DMS79 (cell line): ENCODE measurements around the gene C20orf144.

Experiments used
- DNase-seq: peaks from one replicate; lab custom pipeline; 2025; lab: John Stamatoyannopoulos, UW

The C20orf144 gene

GRCh38 chr20:33676652-33677645 is 14.8 kb downstream of the C20orf144 start:
- DNase-seq: no peak

GRCh38 chr20:33677991-33678702 is 16.0 kb downstream of the C20orf144 start:
- DNase-seq: no peak

DNA sequence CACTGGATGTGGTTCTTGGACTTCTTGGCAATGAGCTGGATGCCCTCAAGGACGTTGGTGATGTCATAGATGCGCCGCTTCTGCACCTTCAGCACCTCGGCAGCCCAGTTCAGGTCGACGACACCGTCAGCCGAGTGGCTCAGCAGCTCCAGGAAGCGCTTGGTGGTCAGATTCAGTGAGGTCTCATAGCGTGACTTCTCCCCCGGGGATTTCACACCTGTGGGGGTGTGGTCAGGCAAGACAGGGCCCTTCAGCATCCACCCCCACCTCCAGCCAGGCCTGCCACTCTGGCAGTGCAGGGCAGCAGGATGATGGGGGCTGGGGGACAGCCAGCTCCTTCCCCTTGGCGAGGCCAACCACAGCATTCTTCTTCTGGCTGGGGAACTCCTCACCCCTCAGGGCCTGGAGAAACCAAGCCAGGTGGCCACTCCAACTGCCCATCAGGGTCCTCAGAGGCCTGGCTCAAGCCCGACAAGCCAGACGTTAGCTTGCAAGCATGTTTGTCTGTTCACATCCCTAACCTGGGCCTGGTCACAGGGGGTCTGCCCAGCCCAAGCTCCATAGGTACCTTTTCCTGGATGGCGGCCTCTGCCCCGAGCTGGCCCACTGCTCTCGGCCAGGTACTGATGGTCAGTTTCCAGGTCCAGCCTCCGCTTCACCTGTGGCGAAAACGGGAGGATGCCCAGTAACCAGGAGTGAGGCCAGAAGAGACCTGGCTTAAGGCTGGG is 17.8 kb downstream of the C20orf144 start:
- no peak for DNase-seq

DNA sequence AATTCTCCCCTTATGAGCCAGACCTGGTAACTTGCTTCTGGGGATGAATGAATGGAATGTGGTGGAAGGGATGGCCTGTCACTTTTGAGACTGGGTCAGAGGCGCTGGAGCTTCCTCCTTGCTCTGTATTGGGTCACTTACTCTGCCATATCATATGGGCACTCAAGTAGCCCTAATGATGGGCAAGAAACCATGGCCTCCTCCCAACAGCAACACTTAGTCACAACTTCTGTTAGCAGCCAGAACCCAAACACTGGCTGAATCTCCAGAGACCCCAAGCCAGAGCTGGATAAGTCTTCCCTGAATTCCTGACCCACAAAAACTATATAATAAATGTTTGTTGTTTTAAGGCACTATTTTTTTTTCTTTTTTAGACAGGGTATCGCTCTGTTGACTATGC is 18.6 kb downstream of the C20orf144 start:
- no peak for DNase-seq

GRCh38 chr20:33681288-33681687 is 19.2 kb downstream of the C20orf144 start:
- DNase-seq: no peak

DNA sequence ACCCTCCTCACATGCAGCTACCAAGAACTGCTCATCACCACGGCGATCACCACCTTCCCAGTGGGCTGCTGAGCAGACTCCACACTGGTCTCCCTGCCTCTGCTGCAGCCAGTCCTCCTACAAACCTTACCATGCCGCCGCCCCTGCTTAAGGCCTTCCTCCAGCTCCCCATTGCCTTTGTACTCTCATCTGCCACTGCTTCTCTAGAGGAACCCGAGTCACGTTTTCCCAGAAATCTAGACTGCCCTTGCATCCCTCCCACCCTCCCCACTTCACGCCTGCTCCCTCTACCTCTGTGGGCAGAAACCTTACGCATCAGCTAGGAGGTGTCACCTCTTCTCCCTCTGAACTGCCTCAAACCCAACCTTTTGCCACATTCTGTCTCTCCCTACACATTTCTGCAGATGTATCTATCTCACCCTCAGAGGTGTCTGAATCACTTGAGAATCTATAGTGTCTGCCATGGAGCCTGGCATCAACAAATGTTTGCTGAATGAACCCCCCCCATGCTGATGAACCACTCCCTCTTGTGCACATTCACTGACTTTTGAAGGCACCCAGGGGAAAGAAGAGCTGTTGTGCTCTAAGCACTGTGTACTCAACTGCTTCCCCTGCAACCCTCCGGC is 19.7 kb downstream of the C20orf144 start:
- no peak for DNase-seq

GRCh38 chr20:33684533-33685327 is 22.6 kb downstream of the C20orf144 start:
- no peak for DNase-seq

DNA sequence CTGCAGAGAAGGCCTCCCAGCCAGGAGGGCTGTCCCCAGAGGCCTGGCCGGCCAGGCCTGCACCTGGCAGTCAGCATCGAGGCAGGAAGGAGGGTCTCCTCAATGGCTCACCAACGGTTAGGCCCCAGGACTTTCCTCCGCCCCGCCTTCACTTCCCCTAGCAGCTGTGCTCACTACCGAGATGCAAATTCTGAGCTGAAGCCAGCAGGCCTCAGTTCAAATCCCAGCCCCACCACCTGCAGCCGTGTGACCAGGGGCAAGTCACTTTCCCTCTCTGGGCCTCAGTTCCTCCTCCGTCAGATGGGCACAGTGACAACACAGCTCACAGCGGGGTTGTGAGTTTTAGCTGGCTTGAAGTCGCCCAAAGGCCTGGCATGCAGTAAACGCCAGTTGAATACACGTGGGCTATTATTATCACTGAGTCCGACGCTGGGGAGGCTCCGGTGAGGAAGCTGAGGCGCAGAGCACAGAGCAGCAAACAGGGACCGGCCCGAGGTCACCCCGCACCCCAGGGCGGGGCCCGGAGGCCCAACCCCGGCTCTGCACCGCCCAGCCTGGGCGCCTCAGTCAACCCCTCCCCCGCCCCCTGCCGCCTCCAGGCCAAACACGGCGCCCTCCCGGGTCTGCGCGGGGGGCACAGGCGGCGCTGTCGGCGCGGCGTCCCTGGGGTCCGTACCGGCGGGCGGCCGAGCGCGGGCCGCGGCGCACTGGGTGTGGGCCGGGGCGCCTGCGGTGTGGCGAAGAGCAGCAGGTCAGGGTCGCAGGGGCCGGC is 23.4 kb downstream of the C20orf144 start:
- DNase-seq: no peak

GRCh38 chr20:33686100-33686983 is 24.2 kb downstream of the C20orf144 start, which contains the start of gene E2F1:
E2F1 (minus strand) TSS chr20:33686385; CDS start chr20:33686264, 121 bp downstream.
- DNase-seq: peak; percentile 67

- no peak for DNase-seq
Measured at GRCh38 chr20:33686984-33687366, 24.8 kb downstream of the C20orf144 start.

GRCh38 chr20:33687370-33687915 is 25.3 kb downstream of the C20orf144 start:
- DNase-seq: no peak

GRCh38 chr20:33687993-33688937 is 26.1 kb downstream of the C20orf144 start:
- no peak for DNase-seq

DNA sequence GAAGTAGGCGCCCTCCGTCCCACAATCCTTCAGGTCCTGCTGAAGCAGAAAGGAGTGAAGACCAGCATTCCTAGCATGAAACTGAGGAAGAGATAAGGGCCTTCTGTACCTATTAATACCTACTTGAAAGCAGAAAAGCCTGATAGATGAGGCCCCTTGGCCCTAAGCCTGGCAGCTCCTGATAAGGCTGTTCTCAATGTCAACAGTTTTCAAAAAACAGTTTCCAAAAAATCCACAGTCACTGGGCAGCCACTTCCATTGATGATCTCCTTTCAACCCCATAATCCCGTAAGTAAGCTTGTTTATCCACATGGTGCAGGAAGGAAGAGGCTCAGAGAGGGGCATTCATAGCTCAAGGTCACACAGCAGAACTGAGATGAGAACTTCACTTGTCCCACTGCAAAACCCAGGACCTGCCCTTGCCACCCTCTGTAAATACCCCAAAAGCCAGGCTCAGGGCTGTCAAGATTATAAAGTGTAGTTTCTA is 26.9 kb downstream of the C20orf144 start:
- DNase-seq: no peak

GRCh38 chr20:33689493-33689892 is 27.4 kb downstream of the C20orf144 start:
- no peak for DNase-seq

- no peak for DNase-seq
Measured at GRCh38 chr20:33689973-33690372, 27.8 kb downstream of the C20orf144 start.

- DNase-seq: no peak
Measured at GRCh38 chr20:33693289-33693688, 31.2 kb downstream of the C20orf144 start.
